Neural cell (in vitro differentiated cells): Measurements from ENCODE around the gene OBSCN.

Experiments
- EP300 ChIP-seq: fragments of 450-650 bp; conservative IDR thresholded peaks from 2 replicates; pipeline ENCODE4 v1.6.1; 2014; ENCODE audit warnings: antibody characterized with exemption, mild to moderate bottlenecking, moderate library complexity; ENCODE audit not compliant: poor library complexity, severe bottlenecking
- EZH2 ChIP-seq: fragments of 200-600, 300-800 bp; shearing (Covaris generic), sonication (generic); IDR thresholded peaks from 2 replicates; pipeline ENCODE4 v1.6.1; 2014; ENCODE audit warnings: antibody characterized with exemption, low read length, borderline replicate concordance, mild to moderate bottlenecking; ENCODE audit not compliant: insufficient read depth, poor library complexity, severe bottlenecking
- MXI1 ChIP-seq: fragments of 450-650 bp; conservative IDR thresholded peaks from 2 replicates; pipeline ENCODE4 v1.6.1; 2014; ENCODE audit warnings: antibody characterized with exemption, mild to moderate bottlenecking; ENCODE audit not compliant: poor library complexity, severe bottlenecking
- POLR2AphosphoS5 ChIP-seq: IDR thresholded peaks from 2 replicates; pipeline ENCODE4 v1.6.1; 2012
- RAD21 ChIP-seq: fragments of 450-650 bp; conservative IDR thresholded peaks from 2 replicates; pipeline ENCODE4 v1.6.1; 2014; ENCODE audit warnings: antibody characterized with exemption, mild to moderate bottlenecking, moderate library complexity
- TAF1 ChIP-seq: IDR thresholded peaks from 2 replicates; pipeline ENCODE4 v1.6.1; 2012; ENCODE audit warnings: low read depth
- TF ChIP-seq, protein P1 (sequence below): fragments of 450-650 bp; IDR thresholded peaks from 2 replicates; pipeline ENCODE4 v1.5.1; 2014; ENCODE audit warnings: antibody characterized with exemption, mild to moderate bottlenecking, moderate library complexity; ENCODE audit not compliant: poor library complexity, severe bottlenecking
- TF ChIP-seq, protein P2 (sequence below): IDR thresholded peaks from 2 replicates; pipeline ENCODE4 v1.6.1; 2012; ENCODE audit warnings: borderline replicate concordance

DNA sequence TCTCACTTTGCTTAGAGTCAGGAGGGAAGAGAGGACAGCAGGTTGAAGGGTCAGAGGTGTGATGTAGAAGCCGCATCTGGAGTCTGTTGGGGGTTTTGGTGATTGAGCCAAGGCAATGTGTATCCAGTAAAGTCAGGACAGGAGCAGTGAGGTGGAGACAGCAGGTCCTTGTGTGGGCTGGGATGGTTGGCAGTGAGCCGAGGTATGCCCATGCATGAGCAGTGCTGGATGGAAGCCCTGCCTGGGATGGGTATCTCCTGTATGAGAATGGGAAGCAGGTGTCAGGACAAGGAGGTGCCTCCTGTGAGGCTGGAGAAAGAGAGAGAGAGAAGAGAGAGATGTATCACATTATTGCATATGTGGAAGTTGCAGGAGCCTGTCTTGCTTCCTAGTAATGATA, 90.0 kb downstream of the OBSCN start:
- TF ChIP-seq POLR2AphosphoS5: no peak
- no peak for TF ChIP-seq EZH2
- TF ChIP-seq, protein P1, sequence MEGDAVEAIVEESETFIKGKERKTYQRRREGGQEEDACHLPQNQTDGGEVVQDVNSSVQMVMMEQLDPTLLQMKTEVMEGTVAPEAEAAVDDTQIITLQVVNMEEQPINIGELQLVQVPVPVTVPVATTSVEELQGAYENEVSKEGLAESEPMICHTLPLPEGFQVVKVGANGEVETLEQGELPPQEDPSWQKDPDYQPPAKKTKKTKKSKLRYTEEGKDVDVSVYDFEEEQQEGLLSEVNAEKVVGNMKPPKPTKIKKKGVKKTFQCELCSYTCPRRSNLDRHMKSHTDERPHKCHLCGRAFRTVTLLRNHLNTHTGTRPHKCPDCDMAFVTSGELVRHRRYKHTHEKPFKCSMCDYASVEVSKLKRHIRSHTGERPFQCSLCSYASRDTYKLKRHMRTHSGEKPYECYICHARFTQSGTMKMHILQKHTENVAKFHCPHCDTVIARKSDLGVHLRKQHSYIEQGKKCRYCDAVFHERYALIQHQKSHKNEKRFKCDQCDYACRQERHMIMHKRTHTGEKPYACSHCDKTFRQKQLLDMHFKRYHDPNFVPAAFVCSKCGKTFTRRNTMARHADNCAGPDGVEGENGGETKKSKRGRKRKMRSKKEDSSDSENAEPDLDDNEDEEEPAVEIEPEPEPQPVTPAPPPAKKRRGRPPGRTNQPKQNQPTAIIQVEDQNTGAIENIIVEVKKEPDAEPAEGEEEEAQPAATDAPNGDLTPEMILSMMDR: no peak
- TF ChIP-seq RAD21: no peak
- no peak for TF ChIP-seq TAF1
- TF ChIP-seq, protein P2, sequence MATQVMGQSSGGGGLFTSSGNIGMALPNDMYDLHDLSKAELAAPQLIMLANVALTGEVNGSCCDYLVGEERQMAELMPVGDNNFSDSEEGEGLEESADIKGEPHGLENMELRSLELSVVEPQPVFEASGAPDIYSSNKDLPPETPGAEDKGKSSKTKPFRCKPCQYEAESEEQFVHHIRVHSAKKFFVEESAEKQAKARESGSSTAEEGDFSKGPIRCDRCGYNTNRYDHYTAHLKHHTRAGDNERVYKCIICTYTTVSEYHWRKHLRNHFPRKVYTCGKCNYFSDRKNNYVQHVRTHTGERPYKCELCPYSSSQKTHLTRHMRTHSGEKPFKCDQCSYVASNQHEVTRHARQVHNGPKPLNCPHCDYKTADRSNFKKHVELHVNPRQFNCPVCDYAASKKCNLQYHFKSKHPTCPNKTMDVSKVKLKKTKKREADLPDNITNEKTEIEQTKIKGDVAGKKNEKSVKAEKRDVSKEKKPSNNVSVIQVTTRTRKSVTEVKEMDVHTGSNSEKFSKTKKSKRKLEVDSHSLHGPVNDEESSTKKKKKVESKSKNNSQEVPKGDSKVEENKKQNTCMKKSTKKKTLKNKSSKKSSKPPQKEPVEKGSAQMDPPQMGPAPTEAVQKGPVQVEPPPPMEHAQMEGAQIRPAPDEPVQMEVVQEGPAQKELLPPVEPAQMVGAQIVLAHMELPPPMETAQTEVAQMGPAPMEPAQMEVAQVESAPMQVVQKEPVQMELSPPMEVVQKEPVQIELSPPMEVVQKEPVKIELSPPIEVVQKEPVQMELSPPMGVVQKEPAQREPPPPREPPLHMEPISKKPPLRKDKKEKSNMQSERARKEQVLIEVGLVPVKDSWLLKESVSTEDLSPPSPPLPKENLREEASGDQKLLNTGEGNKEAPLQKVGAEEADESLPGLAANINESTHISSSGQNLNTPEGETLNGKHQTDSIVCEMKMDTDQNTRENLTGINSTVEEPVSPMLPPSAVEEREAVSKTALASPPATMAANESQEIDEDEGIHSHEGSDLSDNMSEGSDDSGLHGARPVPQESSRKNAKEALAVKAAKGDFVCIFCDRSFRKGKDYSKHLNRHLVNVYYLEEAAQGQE: no peak
- no peak for TF ChIP-seq EP300
- no peak for TF ChIP-seq MXI1
